Activated gamma-delta T cell treated with Interleukin-2 at 50 U/mL for 16 hours (primary cell): Measurements from ENCODE around the gene PRR36.
"Not testable (repeated sequence)": the region's sequence is repeated elsewhere in the genome, so short reads cannot be mapped to it uniquely, and the experiment has no call there.

ENCODE experiments used
- DNase-seq: peaks from one replicate; pipeline ENCODE4 v3.0.0-alpha.2; 2020

Gene PRR36

GRCh38 chr19:7897292-7897691 is 23.1 kb upstream of the PRR36 start:
- DNase-seq: no peak

- DNase-seq: no peak
Observed at GRCh38 chr19:7895565-7895964, 21.4 kb upstream of the PRR36 start.

- no peak for DNase-seq
Observed at GRCh38 chr19:7894612-7895309, 20.6 kb upstream of the PRR36 start.

- not testable (repeated sequence) for DNase-seq
Observed at GRCh38 chr19:7893362-7894101, 19.3 kb upstream of the PRR36 start.

GRCh38 chr19:7888826-7889217 is 14.6 kb upstream of the PRR36 start:
- no peak for DNase-seq

GRCh38 chr19:7888145-7888825 is 14.1 kb upstream of the PRR36 start, which contains the start of gene LRRC8E:
Gene LRRC8E, plus strand, starts transcription at chr19:7888510. Its CDS starts 7,094 bp downstream, at chr19:7895604.
- DNase-seq: no peak

GRCh38 chr19:7887408-7888144 is 13.4 kb upstream of the PRR36 start:
- DNase-seq: no peak

- DNase-seq: no peak
Observed at GRCh38 chr19:7885818-7886217, 11.6 kb upstream of the PRR36 start.

- DNase-seq: no peak
Observed at GRCh38 chr19:7883796-7884570, 9.8 kb upstream of the PRR36 start.

- no peak for DNase-seq
Observed at GRCh38 chr19:7883105-7883504, 8.9 kb upstream of the PRR36 start.

GRCh38 chr19:7881910-7882309 is 7.7 kb upstream of the PRR36 start:
- DNase-seq: no peak

- no peak for DNase-seq
Observed at GRCh38 chr19:7879836-7880235, 5.6 kb upstream of the PRR36 start.

GRCh38 chr19:7879111-7879807 is 5.1 kb upstream of the PRR36 start:
- DNase-seq: no peak

GRCh38 chr19:7877249-7877836 is 3.2 kb upstream of the PRR36 start:
- DNase-seq: no peak

GRCh38 chr19:7874897-7875273 is 695 bp upstream of the PRR36 start:
- DNase-seq: no peak

- no peak for DNase-seq
Observed at GRCh38 chr19:7873304-7874075, 700 bp downstream of the PRR36 start.

- no peak for DNase-seq
Observed at GRCh38 chr19:7872306-7873204, 1.6 kb downstream of the PRR36 start.

- DNase-seq: peak; percentile 71
Observed at GRCh38 chr19:7871437-7872305, 2.5 kb downstream of the PRR36 start.
